K562 (cell line): ENCODE results near the gene DBP. TPM values are rescaled to one million over a fixed set of nuclear protein-coding genes. Genes with fewer than 3 reads are reported as not detected.
A peak's percentile ranks its signal among the peaks of the same experiment; 100 is the strongest.

ENCODE experiments used
- BACH1 ChIP-seq: fragments of 200-800 bp; sonication (Bioruptor generic); IDR thresholded peaks from 2 replicates; pipeline ENCODE4 v1.6.1; 2016; ENCODE audit warnings: missing genetic modification characterization, missing compliant biosample characterization
- BRCA1 ChIP-seq, 2 experiments: fragments of 450-650 bp in 1 of 2; sonication (generic) in 1 of 2; formaldehyde crosslinking in 1 of 2; IDR thresholded peaks; 2 replicates each; pipeline versions ENCODE4 v1.5.0 to v1.6.1; 2017 to 2020; ENCODE audit warnings: mild to moderate bottlenecking in 1 of 2, missing genetic modification reagents in 1 of 2
- GTF3C2 ChIP-seq: IDR thresholded peaks from 3 replicates; pipeline ENCODE4 v1.6.1; 2011; ENCODE audit warnings: borderline replicate concordance, mild to moderate bottlenecking, moderate library complexity; ENCODE audit not compliant: insufficient read length; ENCODE audit errors: extremely low read depth
- MBD1 ChIP-seq: fragments of 250-450 bp; sonication (Bioruptor Pico); IDR thresholded peaks from 2 replicates; pipeline ENCODE4 v1.8.0; 2022; ENCODE audit warnings: inconsistent platforms
- MEF2A ChIP-seq: IDR thresholded peaks from 2 replicates; pipeline ENCODE4 v1.6.1; 2011; ENCODE audit warnings: low read depth, mild to moderate bottlenecking, low read length, moderate library complexity; ENCODE audit not compliant: control insufficient read depth
- MGA ChIP-seq: fragments of 450-650 bp; IDR thresholded peaks from 2 replicates; pipeline ENCODE4 v1.6.1; 2016; ENCODE audit warnings: mild to moderate bottlenecking, moderate library complexity
- NONO ChIP-seq, 2 experiments: fragments of 200-400 bp in 1 of 2; fragments of 450-650 bp in 1 of 2; formaldehyde crosslinking in 1 of 2; IDR thresholded peaks; 2 replicates each; pipeline ENCODE4 v1.6.1; 2017; ENCODE audit warnings: low read depth in 2 of 2, mild to moderate bottlenecking in 2 of 2, moderate library complexity in 2 of 2, low read length in 1 of 2
- THAP7 ChIP-seq: fragments of 250-450 bp; sonication (Bioruptor Pico); IDR thresholded peaks from 2 replicates; pipeline ENCODE4 v1.5.0; 2021
- polyA plus RNA-seq, 8 experiments: library from polyadenylated mRNA; depleted of rRNA in 4 of 8; stranded (reverse) in 5 of 8; unstranded in 3 of 8; fragments of >200 nt; fragmentation: Nextera tagmentation in 2 of 8; fragmentation: Illumina TruSeq in 1 of 8; extraction: Ambion mirVana in 2 of 8; extraction: Trizol in 1 of 8; gene quantifications; 2 replicates each; pipeline versions ENCODE4 v1.2.1 to v1.2.3, GENCODE V29; 2011 to 2014; ENCODE audit warnings: inconsistent platforms in 1 of 8, missing spikeins in 1 of 8
- total RNA-seq, 7 experiments: library from RNA; depleted of rRNA in 6 of 7; stranded (reverse); fragments of >200 nt in 6 of 7; fragmentation: Illumina TruSeq in 2 of 7; extraction: Trizol in 2 of 7; gene quantifications; 2 replicates each; pipeline versions ENCODE4 v1.2.1 to v1.2.3, GENCODE V29; 2011 to 2021; ENCODE audit warnings: low replicate concordance in 1 of 7

DBP gene
- total and polyA plus RNA-seq, 9 of the 15 experiments (the other 6 are each of a cell fraction or from before 2014, with no cell fraction given), result 0.25 to 5.5 (median 1.8) TPM

- TF ChIP-seq MGA, result peak; percentile 93
- TF ChIP-seq THAP7 (CRISPR knock-in tag), result no peak
- TF ChIP-seq GTF3C2, result no peak
- no peak for TF ChIP-seq BACH1 (tag)
- TF ChIP-seq MEF2A, result no peak
- TF ChIP-seq NONO (IDR thresholded peaks at IDR 0.05; ENCODE audit: low read depth in 2 of 2, low read length in 1 of 2), result peak in 1 of 2 experiments; percentile 59; a peak in 1 of 4 replicates
- no peak for TF ChIP-seq MBD1 (CRISPR knock-in tag)
- TF ChIP-seq BRCA1 (IDR thresholded peaks at IDR 0.05), result no peak
- no peak for TF ChIP-seq BRCA1 (CRISPR knock-in tag; IDR thresholded peaks at IDR 0.05)
Observed at GRCh38 chr19:48588670-48589401, 48.3 kb downstream of the DBP start (continued).
